Thyroid gland (tissue), 4 donors: ENCODE data around the gene KASH5.

ENCODE experiments used
- POLR2A ChIP-seq, 2 donors: fragments of 450-650 bp; IDR thresholded peaks; one replicate each; pipeline ENCODE4 v1.6.1; 2017; ENCODE audit warnings: antibody characterized with exemption in 2 of 2, mild to moderate bottlenecking in 2 of 2, moderate library complexity in 1 of 2
- TF ChIP-seq, protein P1 (sequence below), 6 experiments: fragments of 200-600 bp in 3 of 6; fragments of 450-650 bp in 3 of 6; sonication (generic) in 3 of 6; IDR thresholded peaks; one replicate each; pipeline ENCODE4 v1.5.1; 2016 to 2019; ENCODE audit warnings: antibody characterized with exemption in 6 of 6, mild to moderate bottlenecking in 2 of 6, inconsistent platforms in 1 of 6, moderate library complexity in 1 of 6

DNA sequence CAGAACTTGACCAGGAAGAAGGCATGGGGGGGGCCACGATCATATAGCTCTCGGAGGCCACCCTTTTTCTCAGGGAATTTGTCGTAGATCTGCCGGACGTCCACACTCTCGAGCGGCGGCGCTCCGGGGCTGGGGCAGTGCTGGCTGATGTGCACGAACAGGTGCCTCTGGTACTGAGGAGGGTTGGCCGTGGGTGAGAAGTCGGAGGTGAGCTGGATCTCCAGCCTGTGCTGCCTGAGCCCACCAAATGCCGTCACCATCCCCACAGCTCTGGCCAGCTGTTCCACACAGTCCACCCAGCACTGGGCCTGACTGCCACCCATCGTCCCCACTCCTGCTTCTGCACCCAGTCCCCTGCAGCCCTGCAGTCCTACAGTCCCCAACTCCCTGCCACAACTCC lies 40.9 kb upstream of the KASH5 start:
- TF ChIP-seq, protein P1, sequence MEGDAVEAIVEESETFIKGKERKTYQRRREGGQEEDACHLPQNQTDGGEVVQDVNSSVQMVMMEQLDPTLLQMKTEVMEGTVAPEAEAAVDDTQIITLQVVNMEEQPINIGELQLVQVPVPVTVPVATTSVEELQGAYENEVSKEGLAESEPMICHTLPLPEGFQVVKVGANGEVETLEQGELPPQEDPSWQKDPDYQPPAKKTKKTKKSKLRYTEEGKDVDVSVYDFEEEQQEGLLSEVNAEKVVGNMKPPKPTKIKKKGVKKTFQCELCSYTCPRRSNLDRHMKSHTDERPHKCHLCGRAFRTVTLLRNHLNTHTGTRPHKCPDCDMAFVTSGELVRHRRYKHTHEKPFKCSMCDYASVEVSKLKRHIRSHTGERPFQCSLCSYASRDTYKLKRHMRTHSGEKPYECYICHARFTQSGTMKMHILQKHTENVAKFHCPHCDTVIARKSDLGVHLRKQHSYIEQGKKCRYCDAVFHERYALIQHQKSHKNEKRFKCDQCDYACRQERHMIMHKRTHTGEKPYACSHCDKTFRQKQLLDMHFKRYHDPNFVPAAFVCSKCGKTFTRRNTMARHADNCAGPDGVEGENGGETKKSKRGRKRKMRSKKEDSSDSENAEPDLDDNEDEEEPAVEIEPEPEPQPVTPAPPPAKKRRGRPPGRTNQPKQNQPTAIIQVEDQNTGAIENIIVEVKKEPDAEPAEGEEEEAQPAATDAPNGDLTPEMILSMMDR (IDR thresholded peaks at IDR 0.05), result no peak
- TF ChIP-seq POLR2A (IDR thresholded peaks at IDR 0.05), result no peak
